SK-N-DZ (cell line): ENCODE measurements around the gene TMTC2. TPM values are rescaled to one million over a fixed set of nuclear protein-coding genes. Genes with fewer than 3 reads are reported as not detected.
A peak's percentile ranks its signal among the peaks of the same experiment; 100 is the strongest.

Experiments used
- DNase-seq: peaks from one replicate; pipeline ENCODE4 v3.0.0-alpha.2; 2015; ENCODE audit warnings: low spot score
- polyA plus RNA-seq, 2 experiments: library from polyadenylated mRNA; depleted of rRNA; stranded (reverse); fragments of >200 nt; gene quantifications; 2 replicates each; pipeline ENCODE4 v1.2.3, GENCODE V29; 2014

The TMTC2 gene
- polyA plus RNA-seq (2014; cell fraction: cytosol; rRNA removed) = 7.5 and 8.6 TPM in 2 replicates
- polyA plus RNA-seq (2014; cell fraction: nucleus; rRNA removed) = 8.1 and 12.1 TPM in 2 replicates

GRCh38 chr12:82686168-82687020 is at the start of gene TMTC2:
Gene TMTC2 (plus strand): TSS chr12:82686906.
- peak; percentile 90 for DNase-seq

GRCh38 chr12:82638324-82638723 is 48.4 kb upstream of the TMTC2 start:
- DNase-seq = no peak

DNA sequence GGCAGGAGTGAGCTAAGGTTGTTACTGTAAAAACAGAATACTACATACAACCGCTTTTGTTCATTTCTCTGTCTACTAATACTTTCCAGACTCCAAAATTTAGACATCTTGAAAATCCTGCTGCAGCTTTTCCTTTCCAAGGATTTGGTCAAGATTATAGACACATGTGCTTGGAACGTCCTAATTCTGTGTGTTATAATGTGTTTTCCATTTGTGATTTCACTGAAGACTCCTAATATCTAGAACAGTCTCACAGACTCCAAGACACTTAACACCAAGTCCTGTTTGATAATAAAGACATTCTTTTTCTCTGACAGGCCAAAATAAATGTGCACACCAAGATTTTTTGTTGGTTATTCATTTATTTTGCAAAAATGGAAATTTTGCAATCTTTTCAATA is 41.8 kb upstream of the TMTC2 start:
- no peak for DNase-seq

GRCh38 chr12:82645414-82645813 is 41.3 kb upstream of the TMTC2 start:
- no peak for DNase-seq

DNA sequence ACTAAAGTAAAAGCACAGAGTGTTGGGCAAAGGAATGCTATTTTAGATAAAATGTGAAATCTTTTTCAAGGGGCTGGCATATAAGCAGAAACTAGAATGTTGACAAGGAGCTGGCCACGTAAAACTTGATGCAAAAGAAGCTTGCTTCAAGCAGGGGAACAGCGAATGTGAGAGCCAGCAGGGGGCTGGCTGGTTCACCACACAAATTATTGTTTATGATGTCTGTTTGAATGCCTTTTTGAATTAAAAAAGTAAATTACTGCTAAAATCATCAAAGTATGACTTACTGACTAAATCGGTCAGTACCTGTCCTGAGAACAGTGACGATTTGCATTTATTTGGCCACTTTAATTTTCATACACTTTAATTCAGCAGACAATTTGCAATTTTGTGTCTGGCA is 38.9 kb upstream of the TMTC2 start:
- no peak for DNase-seq

DNA sequence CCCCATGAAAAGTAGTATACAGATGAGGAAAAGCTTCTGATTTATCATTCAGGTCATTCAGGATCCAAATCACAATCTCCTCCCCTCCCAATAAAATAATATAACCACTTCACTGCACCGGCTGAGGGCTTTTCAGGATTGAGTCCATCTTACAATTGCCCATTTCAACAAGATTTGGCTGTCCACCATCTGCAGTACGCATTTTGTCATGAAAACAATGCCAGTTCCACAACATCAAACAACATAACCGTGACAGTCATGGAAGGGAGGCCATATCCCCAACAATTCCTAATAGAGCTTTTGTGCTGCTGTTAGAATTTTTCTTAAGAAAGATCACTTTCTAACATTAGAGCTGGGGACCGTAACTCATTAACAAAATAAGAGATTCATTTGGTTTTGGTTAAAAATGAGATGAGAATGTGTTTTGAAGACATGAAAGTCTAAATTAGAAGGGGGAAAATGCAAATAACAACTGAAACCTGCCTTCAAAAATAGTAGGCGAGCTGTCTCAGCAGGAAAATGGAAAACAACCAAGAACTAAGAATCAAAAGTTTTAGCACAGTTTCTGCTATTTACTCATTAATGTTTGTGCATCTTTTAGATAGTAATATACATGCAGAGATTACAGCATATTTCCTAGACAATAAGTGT is 38.3 kb upstream of the TMTC2 start:
- no peak for DNase-seq

DNA sequence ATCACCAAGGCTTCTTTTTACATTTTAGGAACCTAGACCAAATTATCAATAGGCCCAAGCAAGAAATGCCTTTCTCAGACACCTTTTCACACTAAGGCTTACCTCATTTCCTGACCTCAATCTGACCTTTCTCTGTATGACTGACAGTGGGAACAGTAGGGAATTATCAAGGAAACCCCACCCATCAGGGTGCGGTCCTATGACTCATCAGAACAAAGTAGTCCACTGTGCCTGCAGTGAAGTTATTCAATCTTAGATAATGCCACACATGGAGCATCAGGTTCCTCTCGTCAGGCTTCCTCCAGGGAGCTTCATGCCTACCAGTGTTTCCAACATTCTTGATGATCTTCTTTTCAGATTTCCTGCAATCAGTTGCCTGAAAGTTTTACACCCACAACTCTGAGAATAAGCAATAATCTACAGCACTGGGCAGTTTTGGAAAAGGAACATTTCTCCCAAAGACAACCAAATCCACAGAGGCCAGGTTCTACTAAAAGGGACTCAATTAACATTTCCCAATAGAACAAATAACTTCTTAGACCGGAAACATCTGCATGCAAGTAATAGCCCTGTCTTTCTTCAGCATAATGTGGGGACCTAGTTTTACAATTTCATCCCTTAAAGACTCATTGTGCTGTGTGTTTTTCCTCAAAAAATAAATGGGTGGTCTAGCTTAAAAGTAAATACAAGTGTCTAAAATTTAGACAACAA is 35.9 kb upstream of the TMTC2 start:
- no peak for DNase-seq

- DNase-seq = no peak
Measured at GRCh38 chr12:82651489-82651888, 35.2 kb upstream of the TMTC2 start.

DNA sequence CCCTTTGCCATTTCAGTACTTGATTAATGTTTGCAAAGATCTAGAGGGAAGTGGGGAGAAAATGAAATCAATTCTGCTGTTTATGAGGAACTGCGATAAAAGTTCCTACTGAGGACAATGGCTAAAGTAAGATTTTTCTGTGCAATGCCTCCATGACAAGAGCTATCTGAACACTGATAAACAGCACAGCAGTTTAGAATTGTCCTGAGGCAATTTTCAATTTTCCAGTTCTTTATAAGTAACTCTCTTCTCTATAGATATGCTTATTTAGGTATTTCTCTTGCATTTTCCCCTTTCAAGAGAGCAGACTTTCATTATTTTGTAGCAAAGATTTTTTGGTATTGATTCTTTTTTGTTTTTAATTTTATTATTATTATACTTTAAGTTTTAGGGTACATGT is 34.6 kb upstream of the TMTC2 start:
- DNase-seq = no peak

DNA sequence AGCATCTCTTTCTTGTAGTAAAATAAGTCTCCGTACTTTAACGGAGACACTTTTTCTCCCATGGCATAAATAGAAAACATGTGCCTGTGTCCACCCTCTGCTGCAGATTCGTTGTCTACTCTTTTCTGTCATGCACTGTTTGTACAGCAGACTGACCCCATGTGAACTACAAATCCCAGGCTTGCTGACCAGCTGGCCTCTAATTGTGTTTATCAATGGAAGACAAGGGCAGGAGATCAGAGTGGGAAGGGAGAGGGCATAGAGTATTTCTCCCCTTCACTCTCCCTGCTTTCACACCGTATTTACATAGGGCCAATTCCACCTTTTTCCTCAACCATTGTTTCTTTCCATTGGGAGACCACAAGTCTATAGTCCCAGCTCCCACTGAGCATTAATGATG is 31.0 kb upstream of the TMTC2 start:
- no peak for DNase-seq

GRCh38 chr12:82659343-82660207 is 27.1 kb upstream of the TMTC2 start:
- no peak for DNase-seq

- no peak for DNase-seq
Measured at GRCh38 chr12:82660541-82661325, 26.0 kb upstream of the TMTC2 start.

GRCh38 chr12:82663893-82664292 is 22.8 kb upstream of the TMTC2 start:
- DNase-seq = no peak

GRCh38 chr12:82665142-82665923 is 21.4 kb upstream of the TMTC2 start:
- DNase-seq = no peak

DNA sequence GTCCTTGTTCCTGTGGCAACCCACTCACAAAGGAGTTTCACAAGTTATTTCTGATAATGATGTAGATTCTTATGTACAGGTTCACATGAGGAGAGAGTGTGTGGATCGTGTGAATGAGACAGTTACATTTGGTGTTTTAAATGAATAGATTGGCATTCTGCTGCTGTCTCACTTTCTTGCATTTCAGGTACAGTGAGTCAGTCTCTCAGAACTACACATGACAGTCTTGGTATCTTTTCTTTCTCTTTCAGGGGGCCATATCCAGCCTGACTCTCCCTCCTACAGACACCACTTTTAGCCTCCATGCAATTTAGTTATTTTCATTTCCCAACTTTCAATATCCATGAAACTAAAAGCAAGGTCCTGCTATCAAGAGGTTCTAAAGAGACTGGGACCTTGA is 19.9 kb upstream of the TMTC2 start:
- no peak for DNase-seq

DNA sequence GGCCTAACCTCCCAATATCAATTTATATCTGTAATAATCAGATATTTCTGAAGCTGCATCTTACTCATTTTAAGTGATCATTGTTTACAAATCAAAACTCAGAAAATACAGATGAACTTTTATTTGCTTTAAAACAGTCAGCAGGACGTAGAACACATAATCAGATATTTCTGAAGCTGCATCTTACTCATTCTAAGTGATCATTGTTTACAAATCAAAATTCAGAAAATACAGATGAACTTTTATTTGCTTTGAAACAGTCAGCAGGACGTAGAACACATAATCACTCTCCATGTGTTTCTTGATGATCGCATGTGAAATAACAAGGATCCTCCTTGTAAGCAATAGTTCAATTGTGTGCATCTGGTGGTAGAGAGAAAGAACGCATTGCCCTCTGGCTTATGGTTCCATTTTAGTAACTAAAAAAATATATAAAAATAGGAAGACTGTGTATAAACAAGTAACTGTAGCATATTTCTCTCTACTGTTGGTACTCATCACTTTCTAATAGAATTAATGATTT is 15.0 kb upstream of the TMTC2 start:
- no peak for DNase-seq

GRCh38 chr12:82672811-82673495 is 13.8 kb upstream of the TMTC2 start:
- no peak for DNase-seq

DNA sequence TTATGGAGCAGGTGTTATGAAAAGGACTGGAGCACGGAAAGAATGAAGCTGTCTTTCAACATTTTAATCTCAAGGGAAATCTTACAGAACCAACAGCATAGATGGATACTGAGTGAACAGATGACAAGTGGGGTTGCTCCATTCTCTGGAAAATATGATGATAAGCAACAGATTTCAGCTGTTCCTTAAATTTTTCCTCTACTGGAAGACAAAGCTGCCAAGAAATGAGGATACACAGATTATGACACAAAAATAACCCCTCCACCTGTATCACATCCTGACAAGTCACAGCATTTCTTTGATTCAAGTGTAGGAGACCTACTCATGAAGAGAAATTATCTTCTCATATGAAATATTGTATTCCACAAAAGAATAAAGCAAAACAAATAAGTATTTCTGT is 13.0 kb upstream of the TMTC2 start:
- peak; percentile 38 for DNase-seq

GRCh38 chr12:82675246-82675645 is 11.5 kb upstream of the TMTC2 start:
- DNase-seq = peak; percentile 13
